Astrocyte of the cerebellum (primary cell): ENCODE data around the gene CEL.

Experiments used
- DNase-seq: peaks from one replicate; pipeline ENCODE4 v3.0.0-alpha.2; 2011; ENCODE audit warnings: low read depth
- H3K4me3 ChIP-seq: 2 replicates; pipeline ENCODE4 v1.5.1; 2011; ENCODE audit warnings: mild to moderate bottlenecking, low read depth, low read length, moderate library complexity
- in situ Hi-C: cut with HindIII; loops from 2 replicates; pipeline ENCODE4 v1.10.0; 2017; ENCODE audit warnings: low sequenced_read_pairs
- TF ChIP-seq, protein P1 (sequence below): IDR thresholded peaks from 2 replicates; pipeline ENCODE4 v1.5.1; 2012; ENCODE audit warnings: low read length, low read depth, moderate library complexity, mild to moderate bottlenecking; ENCODE audit errors: missing control alignments

The CEL gene

DNA sequence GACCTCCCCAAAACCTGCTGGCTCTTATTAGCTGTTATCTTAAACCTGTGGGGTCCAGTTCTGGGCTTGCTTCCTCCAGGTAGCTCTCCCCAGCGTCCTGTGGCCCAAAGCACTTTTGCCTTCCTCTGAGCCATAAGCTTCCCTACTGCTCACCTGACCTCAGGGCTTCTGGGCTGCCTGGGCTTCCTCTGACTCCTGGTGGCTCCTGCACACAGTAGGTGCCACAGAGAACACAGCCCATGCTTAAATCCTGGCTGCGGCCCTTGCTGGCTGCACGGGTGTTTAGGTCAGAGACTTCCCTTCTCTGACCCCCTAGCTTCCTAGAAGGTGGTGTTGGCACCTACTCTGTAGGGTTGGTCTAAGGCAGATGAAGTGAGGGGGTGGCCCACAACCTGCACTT, 56.8 kb downstream of the CEL start:
- in situ Hi-C loops: loop anchor here (5.0 kb wide), 1 partner anchor 64 kb away; no protein-coding TSS in a partner anchor
- DNase-seq: no peak
- TF ChIP-seq, protein P1, sequence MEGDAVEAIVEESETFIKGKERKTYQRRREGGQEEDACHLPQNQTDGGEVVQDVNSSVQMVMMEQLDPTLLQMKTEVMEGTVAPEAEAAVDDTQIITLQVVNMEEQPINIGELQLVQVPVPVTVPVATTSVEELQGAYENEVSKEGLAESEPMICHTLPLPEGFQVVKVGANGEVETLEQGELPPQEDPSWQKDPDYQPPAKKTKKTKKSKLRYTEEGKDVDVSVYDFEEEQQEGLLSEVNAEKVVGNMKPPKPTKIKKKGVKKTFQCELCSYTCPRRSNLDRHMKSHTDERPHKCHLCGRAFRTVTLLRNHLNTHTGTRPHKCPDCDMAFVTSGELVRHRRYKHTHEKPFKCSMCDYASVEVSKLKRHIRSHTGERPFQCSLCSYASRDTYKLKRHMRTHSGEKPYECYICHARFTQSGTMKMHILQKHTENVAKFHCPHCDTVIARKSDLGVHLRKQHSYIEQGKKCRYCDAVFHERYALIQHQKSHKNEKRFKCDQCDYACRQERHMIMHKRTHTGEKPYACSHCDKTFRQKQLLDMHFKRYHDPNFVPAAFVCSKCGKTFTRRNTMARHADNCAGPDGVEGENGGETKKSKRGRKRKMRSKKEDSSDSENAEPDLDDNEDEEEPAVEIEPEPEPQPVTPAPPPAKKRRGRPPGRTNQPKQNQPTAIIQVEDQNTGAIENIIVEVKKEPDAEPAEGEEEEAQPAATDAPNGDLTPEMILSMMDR: no peak
- peak overlapping the region; percentile 61 for H3K4me3 ChIP-seq

DNA sequence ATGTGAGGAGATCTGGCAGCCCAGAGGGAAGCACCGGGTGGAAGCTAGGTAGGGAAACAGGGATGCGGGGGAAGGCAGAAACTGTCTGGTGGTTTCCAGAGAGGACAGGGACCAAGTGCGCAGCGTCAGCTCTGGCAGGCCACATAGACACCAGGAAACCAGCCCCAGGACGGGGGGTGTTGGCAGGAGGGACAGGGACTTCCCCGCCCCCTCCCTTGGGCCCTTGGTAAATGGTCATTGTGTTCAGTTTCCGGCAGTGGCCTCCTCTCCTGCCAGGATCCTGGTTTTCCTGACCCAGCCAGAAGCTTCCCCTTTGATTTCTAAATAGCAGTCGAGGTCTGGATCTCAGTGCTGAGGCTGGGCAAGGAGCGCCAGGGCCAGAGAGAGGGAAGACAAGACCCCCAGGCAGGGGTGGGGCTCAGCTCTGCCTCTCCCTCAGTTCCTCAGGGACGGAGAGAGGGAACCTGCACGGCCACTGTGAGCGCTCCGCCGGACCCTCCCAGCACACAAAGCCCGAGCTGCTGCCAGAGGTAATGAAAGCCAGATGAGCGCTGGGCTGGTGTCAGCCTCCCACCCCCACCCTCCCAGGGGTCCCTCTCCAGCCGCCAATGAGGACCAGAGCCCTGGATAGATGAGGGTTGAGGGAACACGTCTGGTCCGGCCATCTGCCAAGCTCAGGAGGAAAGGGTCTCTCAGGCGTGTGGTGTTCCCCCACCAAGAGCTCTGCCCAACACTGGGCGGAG, 57.5 kb downstream of the CEL start:
- H3K4me3 ChIP-seq: peak overlapping the region; percentile 61
- in situ Hi-C loops: loop anchor here (5.0 kb wide), 1 partner anchor 63 kb away; no protein-coding TSS in a partner anchor
- TF ChIP-seq, protein P1: no peak
- DNase-seq: no peak

DNA sequence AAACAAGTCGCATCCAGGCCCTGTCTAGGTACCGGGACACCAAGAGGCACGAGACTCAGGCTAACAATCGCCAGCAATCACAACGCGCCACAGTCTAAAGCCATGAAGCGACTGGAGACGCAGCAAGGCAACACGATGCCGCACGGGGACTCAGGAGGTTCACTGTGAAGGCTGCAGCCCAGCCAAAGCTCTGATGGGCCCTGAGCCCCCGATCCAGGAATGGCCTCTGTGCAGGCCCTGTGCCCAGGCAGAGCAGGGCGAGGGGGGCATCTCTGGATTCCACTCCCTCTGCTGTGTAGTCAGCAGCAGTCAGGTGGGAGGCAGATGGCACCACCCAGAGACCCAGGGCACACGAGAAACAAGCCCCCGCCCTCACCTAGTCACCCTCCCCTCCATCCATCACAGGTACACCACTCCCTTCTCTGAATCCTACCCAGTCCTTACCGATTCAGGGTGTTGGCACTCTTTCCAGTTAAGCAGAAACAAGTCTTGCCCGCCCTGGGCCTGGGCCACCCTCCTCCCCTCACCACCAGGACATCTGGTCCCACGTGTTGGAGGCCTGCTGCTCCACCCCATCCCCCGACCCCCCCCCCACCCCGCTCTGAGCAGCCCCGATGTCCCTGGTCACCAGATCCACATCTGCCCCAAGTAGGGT, 58.2 kb downstream of the CEL start:
- in situ Hi-C loops: loop anchor here (5.0 kb wide), 1 partner anchor 62 kb away; no protein-coding TSS in a partner anchor
- peak overlapping the region; percentile 61 for H3K4me3 ChIP-seq
- TF ChIP-seq, protein P1: no peak
- DNase-seq: no peak

DNA sequence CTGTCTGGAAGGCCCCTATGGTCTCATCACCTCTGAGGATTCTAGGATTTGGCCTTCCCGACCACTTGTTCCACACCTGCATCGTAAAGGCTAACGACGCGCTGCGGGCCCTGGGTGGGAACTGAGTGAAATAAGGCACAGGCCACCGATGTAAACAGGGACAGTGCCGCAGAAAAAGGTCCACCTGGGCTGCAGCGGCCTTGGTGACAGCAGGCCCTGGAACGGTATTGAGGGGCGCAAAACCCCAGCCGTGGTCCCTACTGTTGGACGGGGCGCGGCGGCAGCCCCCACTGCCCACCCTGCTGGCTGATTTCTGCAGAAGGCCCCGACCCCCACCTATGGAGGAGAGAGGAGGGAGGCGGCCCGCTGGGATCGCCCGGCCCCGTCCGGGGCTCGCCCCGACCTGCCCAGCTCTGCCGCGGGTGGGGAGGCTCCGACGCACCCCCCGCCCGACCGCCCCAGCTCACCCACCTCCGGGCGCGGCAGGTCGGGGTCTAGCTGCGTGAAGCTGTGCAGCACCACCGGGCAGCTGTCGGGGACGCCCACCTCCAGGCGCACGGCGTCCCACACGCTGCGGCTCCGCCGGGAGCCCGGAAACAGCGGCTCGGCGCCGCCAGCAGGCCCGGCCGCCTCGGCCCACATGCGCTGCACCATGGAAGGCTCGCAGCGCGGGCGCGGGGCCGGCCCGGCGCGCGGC, 58.9 kb downstream of the CEL start:
- DNase-seq: no peak
- H3K4me3 ChIP-seq: peak overlapping the region; percentile 61
- in situ Hi-C loops: no loop called here
- TF ChIP-seq, protein P1: no peak
